Spleen (tissue), 7 donors: ENCODE results near the gene BRD3.

Experiments used
- CTCF ChIP-seq, 11 experiments: fragments of 200-600 bp in 7 of 11; fragments of 450-650 bp in 4 of 11; sonication (generic) in 4 of 11; IDR thresholded peaks in 8 of 11; conservative IDR thresholded peaks in 3 of 11; 1 replicate in 7 of 11; 2 replicates in 4 of 11; pipeline versions ENCODE4 v1.4.0 to v1.8.0; 2016 to 2021; ENCODE audit warnings: antibody characterized with exemption in 11 of 11, inconsistent platforms in 4 of 11, mild to moderate bottlenecking in 1 of 11
- POLR2A ChIP-seq, 3 donors: fragments of 450-650 bp; IDR thresholded peaks; one replicate each; pipeline ENCODE4 v1.5.1; 2017; ENCODE audit warnings: antibody characterized with exemption in 3 of 3, mild to moderate bottlenecking in 1 of 3
- POLR2AphosphoS5 ChIP-seq, 3 donors: sonication (generic); formaldehyde crosslinking; IDR thresholded peaks; one replicate each; pipeline ENCODE4 v1.5.1; 2017; ENCODE audit warnings: antibody characterized with exemption in 3 of 3
- donor health status: DM: no; HTN: no; CAD: no; lungs with moderate emphysema.
- donor health status: DM: no; HTN: no; CAD: no.
- donor health status: DM: no; HTN: no; CAD: no.

- TF ChIP-seq POLR2A (IDR thresholded peaks at IDR 0.05) (no peak), CTCF (IDR thresholded peaks at IDR 0.05 in 8 of 11, conservative IDR thresholded peaks at IDR 0.05 in 3 of 11) (no peak), POLR2AphosphoS5 (IDR thresholded peaks at IDR 0.05) (peak in 1 of 3 donors; percentile 7)
Measured at GRCh38 chr9:134066913-134067851, 644 bp downstream of the BRD3 start.
